ENCODE results near the gene ST6GALNAC5.
A peak's percentile ranks its signal among the peaks of the same experiment; 100 is the strongest.
"Not testable (repeated sequence)": the region's sequence is repeated elsewhere in the genome, so short reads cannot be mapped to it uniquely, and the experiment has no call there.

ST6GALNAC5 gene

GRCh38 chr1:76867342-76868130, at the start of gene ST6GALNAC5:
ST6GALNAC5 (plus strand) TSS chr1:76867480.
- DNase-seq (ENCODE audit: low spot score): peak; percentile 69

DNA sequence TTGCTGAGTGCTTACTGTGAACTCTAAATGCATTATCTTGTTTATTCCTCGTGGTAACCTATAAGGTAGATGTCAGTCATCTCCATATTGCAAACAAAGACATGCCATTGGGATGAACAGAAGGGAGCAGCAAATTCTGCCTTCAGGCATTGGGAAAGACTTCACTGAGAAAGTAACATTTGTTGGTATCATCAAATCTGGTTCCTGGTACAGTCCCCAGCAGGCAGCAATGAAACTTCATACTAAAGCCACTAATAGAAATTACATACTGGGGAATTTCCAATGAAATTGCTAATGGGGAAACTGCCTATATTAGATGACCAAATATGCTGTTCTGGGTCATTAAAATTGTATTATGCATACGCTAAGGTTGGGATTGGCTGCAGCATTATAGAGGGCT, 47.3 kb upstream of the ST6GALNAC5 start:
- no peak for DNase-seq (ENCODE audit: low spot score)

GRCh38 chr1:76822961-76823360, 44.3 kb upstream of the ST6GALNAC5 start:
- not testable (repeated sequence) for DNase-seq (ENCODE audit: low spot score)

GRCh38 chr1:76824106-76824505, 43.2 kb upstream of the ST6GALNAC5 start:
- no peak for DNase-seq (ENCODE audit: low spot score)

GRCh38 chr1:76826072-76826845, 41.0 kb upstream of the ST6GALNAC5 start:
- DNase-seq (ENCODE audit: low spot score): peak; percentile 69

DNA sequence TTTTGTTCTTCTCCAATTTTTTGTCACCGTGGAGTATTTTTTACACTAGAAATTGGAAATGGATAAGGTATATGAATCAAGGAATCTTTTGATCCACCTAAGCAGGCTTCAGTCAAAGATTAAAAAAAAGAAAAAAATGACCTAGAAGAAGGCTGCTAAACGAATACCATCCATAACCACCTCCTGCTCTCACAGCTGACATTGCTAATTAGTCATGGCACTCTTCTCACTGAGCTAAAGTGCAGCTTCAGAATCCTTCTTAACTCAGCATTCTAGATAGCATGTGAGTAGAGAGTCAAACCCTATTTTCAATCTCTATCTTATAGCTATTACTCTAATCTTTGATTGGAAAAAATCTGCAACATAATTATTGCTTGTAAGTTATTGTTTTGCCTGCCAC, 40.2 kb upstream of the ST6GALNAC5 start:
- no peak for DNase-seq (ENCODE audit: low spot score)

- no peak for DNase-seq (ENCODE audit: low spot score)
Observed at GRCh38 chr1:76830373-76830772, 36.9 kb upstream of the ST6GALNAC5 start.

DNA sequence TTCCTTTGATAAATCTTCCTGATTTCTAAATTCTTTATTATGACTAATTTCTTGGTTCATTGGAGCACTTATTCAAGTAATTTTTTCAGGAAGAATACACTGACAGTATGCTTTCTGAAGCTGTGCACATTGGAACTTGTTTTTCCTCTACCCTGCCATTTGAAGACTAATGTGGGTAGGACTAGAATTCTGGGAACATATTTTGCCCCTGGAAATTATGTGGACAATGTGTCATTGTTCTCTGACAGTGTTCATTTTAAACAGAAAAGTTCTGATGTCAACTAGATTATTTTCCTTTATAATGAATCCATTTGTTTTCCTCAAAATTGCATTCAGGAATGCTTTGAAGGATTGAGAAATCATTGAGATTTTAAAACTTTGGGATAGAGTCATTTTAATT, 34.8 kb upstream of the ST6GALNAC5 start:
- no peak for DNase-seq (ENCODE audit: low spot score)

- no peak for DNase-seq (ENCODE audit: low spot score)
Observed at GRCh38 chr1:76833151-76833550, 34.1 kb upstream of the ST6GALNAC5 start.

DNA sequence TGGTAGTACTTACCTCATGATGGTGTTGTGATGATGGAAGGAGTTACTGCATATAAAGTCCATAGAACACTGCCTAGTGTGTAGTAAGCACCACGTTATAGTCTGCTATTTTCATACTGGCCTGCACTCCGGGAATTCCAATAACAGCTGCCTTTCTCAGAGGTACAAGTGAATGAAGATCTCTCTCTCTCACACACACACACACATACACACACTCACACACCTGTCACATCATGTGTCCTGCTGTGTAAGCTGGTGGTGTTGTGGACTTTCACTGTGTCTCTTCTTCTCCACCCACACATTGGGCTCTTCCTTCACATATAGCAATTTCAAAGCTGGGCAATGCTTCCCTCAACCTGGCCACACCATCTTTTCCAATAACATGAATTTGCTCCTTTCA, 33.4 kb upstream of the ST6GALNAC5 start:
- no peak for DNase-seq (ENCODE audit: low spot score)

GRCh38 chr1:76835203-76835602, 32.1 kb upstream of the ST6GALNAC5 start:
- peak; percentile 52 for DNase-seq (ENCODE audit: low spot score)

GRCh38 chr1:76840278-76840677, 27.0 kb upstream of the ST6GALNAC5 start:
- DNase-seq (ENCODE audit: low spot score): no peak

DNA sequence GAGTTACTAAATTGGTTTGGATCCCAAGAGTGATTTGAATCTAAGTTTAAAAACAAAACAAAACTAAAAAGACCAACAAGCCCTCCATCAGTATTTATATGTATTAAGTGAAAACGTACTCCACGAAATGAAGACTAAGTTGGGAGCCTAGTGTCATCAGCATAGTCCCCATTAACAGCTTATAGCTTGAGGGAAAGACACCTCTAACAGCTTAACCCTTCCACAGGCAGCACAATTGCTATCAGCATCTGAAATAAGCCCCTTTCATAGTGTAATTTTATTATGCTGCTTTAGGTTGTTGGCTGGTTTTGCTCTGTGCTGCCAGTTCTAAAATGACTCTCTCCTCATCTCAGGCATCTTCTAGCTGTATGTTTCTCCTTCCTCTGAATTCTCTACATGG, 25.8 kb upstream of the ST6GALNAC5 start:
- no peak for DNase-seq (ENCODE audit: low spot score)

DNA sequence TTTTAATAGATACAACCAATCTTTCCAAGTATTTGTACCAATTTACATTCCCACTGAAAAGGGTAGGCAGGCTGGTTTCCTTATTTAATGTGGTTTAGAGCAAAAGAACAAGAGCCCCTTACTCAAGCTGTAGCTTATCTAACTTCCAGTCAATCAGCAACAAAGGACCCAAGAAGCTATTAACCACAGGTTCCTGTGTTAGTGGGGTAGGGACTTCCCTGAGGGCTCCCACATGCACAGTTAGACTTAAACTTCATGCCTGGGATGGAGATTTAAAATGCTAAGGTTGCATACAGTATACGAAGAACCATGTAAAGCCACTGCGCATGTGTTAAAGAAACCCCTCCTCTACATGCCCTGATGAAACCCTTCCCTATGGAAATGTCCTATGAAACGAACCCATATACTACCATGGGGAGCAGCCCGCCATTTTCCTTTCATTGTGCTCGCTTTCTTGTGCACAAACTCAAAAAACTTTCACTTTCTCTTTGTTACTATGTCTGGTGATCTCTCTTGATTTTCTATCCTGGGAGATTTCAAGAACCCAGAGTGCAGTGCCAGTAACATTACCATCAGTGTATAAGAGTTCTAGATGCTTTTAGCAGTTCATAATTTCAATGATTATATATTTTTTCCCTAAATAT, 23.3 kb upstream of the ST6GALNAC5 start:
- no peak for DNase-seq (ENCODE audit: low spot score)

DNA sequence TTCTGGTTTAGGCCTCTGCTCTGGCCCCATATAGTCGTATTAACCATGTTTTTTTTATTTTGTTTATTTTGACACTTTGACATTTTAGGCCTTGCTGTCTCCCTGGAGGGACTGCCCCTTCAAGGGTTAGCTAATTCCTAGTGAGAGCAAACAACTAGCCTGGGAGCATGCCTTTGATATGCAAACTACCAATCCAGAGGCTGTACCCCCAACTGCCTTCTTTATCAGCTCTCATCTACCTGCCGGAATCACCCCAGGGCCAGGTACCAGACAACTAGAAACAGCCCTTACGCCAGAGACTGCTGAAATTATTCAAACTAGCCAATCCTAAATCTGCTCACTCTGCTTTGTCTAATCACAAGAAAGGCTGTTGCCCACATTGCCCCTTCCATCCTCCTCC, 13.0 kb upstream of the ST6GALNAC5 start:
- no peak for DNase-seq (ENCODE audit: low spot score)

DNA sequence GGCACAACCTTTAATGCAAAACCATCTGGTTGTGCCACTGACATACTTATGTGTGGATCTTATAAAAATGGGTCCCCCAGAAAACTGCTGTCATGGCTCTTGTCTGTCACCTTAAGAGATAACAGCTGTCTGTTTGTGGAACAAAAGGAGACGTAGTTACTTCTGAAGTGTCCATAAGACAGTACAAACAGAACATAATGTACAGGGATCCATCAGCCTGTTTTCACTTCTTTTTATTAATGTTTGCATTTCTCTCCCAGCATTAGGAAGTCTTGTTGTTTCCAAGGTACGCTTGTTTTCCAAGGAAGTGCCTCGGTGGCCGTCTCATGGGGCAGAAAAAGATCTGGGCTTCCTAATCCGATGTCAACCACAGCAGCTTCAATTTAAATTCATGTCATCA, 11.2 kb upstream of the ST6GALNAC5 start:
- no peak for DNase-seq (ENCODE audit: low spot score)

GRCh38 chr1:76857138-76857537, 10.1 kb upstream of the ST6GALNAC5 start:
- no peak for DNase-seq (ENCODE audit: low spot score)

GRCh38 chr1:76857973-76858372, 9.3 kb upstream of the ST6GALNAC5 start:
- DNase-seq (ENCODE audit: low spot score): no peak

GRCh38 chr1:76861149-76861548, 6.1 kb upstream of the ST6GALNAC5 start:
- no peak for DNase-seq (ENCODE audit: low spot score)

DNA sequence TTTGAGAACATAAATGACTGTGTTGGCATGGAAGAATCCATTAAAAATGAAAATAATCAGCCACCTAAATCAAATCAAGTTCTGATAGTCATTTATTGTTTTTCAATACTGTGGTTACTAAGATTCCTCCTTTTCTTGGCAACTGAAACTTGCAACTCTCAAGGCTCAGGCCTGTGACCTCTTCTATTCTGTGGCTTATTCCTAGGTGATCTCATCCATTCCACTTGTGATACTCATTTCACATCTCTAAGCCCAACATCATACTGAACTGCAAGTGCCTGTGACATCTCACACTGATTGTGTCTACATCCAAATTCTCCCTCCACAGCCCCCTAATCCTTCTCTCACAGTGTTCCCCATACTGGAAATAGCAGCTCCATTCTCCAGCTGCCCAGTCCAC, 4.8 kb upstream of the ST6GALNAC5 start:
- DNase-seq (ENCODE audit: low spot score): peak; percentile 86

GRCh38 chr1:76864383-76864782, 2.9 kb upstream of the ST6GALNAC5 start:
- peak; percentile 42 for DNase-seq (ENCODE audit: low spot score)

GRCh38 chr1:76865696-76866286, 1.5 kb upstream of the ST6GALNAC5 start:
- DNase-seq (ENCODE audit: low spot score): no peak

DNA sequence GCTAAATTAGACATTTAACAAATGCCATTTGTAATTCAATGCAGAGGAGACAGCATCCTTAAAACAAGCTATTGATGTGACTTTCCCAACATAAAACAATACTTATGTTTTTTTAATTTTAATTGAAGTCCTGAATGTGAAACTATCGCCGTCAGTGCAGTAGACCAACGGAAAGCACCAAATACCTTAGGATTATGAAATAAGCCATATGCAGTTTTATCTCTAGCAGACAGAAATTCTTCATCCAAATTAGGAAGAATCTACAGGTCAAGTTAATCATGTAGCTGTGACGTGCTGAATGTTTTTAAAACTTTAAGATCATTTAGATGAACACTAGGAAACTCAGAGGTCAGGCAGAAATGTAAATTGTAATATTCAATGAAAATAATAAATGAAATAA, 714 bp upstream of the ST6GALNAC5 start:
- no peak for DNase-seq (ENCODE audit: low spot score)
